HL-60 (cell line): ENCODE data around the gene OXCT1.

Experiments used
- DNase-seq, 2 experiments: peaks; one replicate each; pipeline ENCODE4 v3.0.0-alpha.2; 2010 to 2020; ENCODE audit warnings: low read depth in 1 of 2, low spot score in 1 of 2
- H3K27ac ChIP-seq: fragments of 250-450 bp; sonication (Bioruptor Pico); replicated peaks from 2 replicates; pipeline ENCODE4 v1.5.1; 2020; ENCODE audit warnings: mild to moderate bottlenecking, moderate library complexity
- H3K27me3 ChIP-seq: fragments of 250-450 bp; sonication (Bioruptor Pico); 2 replicates; pipeline ENCODE4 v1.5.1; 2021; ENCODE audit warnings: mild to moderate bottlenecking, moderate library complexity; ENCODE audit not compliant: insufficient read depth, poor library complexity, severe bottlenecking
- H3K4me3 ChIP-seq: replicated peaks from 2 replicates; pipeline ENCODE4 v1.5.1; 2011; ENCODE audit warnings: mild to moderate bottlenecking, control low read depth, low read length; ENCODE audit not compliant: insufficient read depth
- GABPA ChIP-seq: IDR thresholded peaks from 2 replicates; pipeline ENCODE4 v1.6.1; 2012; ENCODE audit warnings: low read depth
- POLR2AphosphoS5 ChIP-seq: IDR thresholded peaks from 2 replicates; pipeline ENCODE4 v1.6.1; 2012; ENCODE audit warnings: low read depth
- SPI1 ChIP-seq: IDR thresholded peaks from 2 replicates; pipeline ENCODE4 v1.6.1; 2012; ENCODE audit warnings: low read depth, mild to moderate bottlenecking, borderline replicate concordance
- TF ChIP-seq, protein P1 (sequence below): IDR thresholded peaks from one replicate; pipeline ENCODE4 v1.5.1; 2011; ENCODE audit warnings: low read length, control low read depth, inconsistent platforms; ENCODE audit not compliant: insufficient read depth
- TF ChIP-seq, protein P2 (sequence below): IDR thresholded peaks from 2 replicates; pipeline ENCODE4 v1.6.1; 2012; ENCODE audit warnings: low read depth; ENCODE audit not compliant: insufficient replicate concordance

OXCT1 gene

DNA sequence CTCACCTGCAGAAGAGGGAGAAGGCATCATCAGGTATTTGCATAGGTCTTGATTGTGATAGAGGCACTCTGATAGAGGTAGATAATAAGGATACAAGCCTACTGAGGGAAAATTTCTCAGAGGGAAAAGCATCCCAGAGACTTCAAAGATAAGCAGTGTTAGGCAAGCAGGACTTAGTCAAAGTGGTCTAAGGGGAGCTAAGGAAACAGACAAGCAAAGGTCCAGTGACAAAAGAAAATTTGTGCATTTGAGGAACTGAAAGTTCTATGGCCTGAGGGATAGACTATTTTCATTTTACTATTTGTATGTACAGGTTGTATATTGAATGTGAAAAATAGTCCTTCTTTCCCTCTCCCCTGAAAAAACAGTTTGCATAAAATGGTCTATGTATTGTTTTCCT is 27.4 kb downstream of the OXCT1 start:
- no peaks in the 10 kb centered on the region for H3K27me3 ChIP-seq
- H3K27ac ChIP-seq: no peak overlapping the region
- no peak for DNase-seq
- TF ChIP-seq, protein P1, sequence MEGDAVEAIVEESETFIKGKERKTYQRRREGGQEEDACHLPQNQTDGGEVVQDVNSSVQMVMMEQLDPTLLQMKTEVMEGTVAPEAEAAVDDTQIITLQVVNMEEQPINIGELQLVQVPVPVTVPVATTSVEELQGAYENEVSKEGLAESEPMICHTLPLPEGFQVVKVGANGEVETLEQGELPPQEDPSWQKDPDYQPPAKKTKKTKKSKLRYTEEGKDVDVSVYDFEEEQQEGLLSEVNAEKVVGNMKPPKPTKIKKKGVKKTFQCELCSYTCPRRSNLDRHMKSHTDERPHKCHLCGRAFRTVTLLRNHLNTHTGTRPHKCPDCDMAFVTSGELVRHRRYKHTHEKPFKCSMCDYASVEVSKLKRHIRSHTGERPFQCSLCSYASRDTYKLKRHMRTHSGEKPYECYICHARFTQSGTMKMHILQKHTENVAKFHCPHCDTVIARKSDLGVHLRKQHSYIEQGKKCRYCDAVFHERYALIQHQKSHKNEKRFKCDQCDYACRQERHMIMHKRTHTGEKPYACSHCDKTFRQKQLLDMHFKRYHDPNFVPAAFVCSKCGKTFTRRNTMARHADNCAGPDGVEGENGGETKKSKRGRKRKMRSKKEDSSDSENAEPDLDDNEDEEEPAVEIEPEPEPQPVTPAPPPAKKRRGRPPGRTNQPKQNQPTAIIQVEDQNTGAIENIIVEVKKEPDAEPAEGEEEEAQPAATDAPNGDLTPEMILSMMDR: no peak
- TF ChIP-seq GABPA (no peak), POLR2AphosphoS5 (no peak), SPI1 (no peak)
- TF ChIP-seq, protein P2, sequence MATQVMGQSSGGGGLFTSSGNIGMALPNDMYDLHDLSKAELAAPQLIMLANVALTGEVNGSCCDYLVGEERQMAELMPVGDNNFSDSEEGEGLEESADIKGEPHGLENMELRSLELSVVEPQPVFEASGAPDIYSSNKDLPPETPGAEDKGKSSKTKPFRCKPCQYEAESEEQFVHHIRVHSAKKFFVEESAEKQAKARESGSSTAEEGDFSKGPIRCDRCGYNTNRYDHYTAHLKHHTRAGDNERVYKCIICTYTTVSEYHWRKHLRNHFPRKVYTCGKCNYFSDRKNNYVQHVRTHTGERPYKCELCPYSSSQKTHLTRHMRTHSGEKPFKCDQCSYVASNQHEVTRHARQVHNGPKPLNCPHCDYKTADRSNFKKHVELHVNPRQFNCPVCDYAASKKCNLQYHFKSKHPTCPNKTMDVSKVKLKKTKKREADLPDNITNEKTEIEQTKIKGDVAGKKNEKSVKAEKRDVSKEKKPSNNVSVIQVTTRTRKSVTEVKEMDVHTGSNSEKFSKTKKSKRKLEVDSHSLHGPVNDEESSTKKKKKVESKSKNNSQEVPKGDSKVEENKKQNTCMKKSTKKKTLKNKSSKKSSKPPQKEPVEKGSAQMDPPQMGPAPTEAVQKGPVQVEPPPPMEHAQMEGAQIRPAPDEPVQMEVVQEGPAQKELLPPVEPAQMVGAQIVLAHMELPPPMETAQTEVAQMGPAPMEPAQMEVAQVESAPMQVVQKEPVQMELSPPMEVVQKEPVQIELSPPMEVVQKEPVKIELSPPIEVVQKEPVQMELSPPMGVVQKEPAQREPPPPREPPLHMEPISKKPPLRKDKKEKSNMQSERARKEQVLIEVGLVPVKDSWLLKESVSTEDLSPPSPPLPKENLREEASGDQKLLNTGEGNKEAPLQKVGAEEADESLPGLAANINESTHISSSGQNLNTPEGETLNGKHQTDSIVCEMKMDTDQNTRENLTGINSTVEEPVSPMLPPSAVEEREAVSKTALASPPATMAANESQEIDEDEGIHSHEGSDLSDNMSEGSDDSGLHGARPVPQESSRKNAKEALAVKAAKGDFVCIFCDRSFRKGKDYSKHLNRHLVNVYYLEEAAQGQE: no peak
- no peak overlapping the region for H3K4me3 ChIP-seq

DNA sequence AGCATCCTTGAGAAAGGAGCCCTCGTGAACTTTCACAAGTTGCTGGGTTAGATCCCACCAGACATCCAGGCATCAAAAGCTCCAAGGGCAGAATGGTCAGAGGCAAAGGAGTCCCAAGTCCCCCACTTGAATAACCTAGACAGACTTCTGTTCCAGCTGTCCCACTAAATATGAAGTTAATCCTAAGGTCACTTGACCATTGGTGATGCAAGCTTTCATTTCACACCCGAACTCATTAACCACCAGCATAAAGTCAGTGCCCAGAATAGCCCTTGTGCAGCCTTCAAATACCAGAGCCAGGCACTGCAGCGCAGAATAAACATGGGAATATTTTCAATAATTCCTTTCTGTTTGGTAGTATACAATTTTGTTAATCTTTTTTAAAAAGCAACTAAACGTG is 28.9 kb downstream of the OXCT1 start:
- H3K4me3 ChIP-seq: no peak overlapping the region
- H3K27me3 ChIP-seq: no peaks in the 10 kb centered on the region
- H3K27ac ChIP-seq: no peak overlapping the region
- no peak for DNase-seq
- TF ChIP-seq, protein P2: no peak
- TF ChIP-seq, protein P1: no peak
- TF ChIP-seq SPI1 (no peak), POLR2AphosphoS5 (no peak), GABPA (no peak)

DNA sequence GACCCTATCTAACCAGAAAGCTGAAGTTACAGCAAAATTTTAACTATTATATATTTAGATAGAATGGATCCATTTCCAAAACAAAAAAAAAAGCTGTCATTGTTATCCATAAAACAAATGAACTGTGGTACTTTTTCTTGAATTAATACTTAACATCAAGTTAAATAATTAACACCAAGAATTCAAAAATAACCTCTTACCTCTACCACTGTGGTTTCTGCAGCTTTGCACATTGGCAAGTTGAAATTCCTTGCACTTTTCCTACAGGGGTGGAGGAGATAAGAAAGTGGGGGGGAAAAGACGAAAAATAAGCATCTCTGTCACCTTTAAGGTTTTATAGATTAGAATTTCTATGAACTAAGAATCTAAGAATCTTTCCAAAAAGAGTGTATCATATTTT is 30.0 kb downstream of the OXCT1 start:
- H3K27ac ChIP-seq: no peak overlapping the region
- DNase-seq: no peak
- TF ChIP-seq POLR2AphosphoS5: no peak
- no peak overlapping the region for H3K4me3 ChIP-seq
- H3K27me3 ChIP-seq: no peaks in the 10 kb centered on the region

DNA sequence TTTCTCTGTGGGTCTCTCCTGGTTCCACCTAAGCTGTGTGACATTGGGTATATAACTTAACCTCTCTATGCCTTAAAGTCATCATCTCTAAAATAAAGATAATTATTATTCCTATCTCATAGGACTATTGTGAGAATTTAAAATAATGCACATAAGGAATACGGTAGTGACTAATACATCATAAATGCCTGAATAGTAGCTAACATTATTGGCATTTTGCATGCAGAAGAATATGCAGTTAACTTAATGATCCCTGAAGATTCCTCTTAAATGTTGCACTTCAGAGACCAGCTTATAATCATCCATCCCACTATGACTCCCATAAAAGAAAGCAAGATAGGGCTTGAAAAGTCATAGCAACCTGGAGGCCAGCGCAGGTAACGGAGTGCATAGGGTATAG is 32.4 kb downstream of the OXCT1 start:
- TF ChIP-seq, protein P1: no peak
- no peak for TF ChIP-seq SPI1
- TF ChIP-seq GABPA: no peak
- TF ChIP-seq, protein P2: no peak
- TF ChIP-seq POLR2AphosphoS5: no peak
- H3K4me3 ChIP-seq: no peak overlapping the region
- no peak overlapping the region for H3K27ac ChIP-seq
- no peaks in the 10 kb centered on the region for H3K27me3 ChIP-seq
- no peak for DNase-seq
